ENCODE data around the gene TMEM129.
A peak's percentile ranks its signal among the peaks of the same experiment; 100 is the strongest.

Gene TMEM129

DNA sequence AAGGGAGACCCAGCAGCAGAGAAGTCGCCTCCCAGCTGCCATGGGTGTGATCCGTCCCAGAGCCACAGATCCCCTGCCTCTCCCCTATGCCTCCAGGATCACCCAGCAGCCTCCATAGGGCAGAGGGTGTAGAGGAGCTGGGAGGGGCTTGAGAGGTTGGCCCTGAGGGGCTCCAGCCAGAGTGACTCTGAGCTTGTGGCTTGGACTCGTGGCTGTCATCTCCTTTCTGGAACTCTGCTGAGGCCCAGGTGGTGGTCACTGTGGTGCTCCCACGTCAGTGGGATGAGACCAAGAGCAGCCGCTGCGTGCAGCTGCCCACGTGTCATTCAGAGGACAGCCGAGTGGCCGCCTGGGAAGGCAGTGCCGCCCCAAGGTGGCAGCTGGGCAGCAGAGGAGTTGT is 4.4 kb upstream of the TMEM129 start:
- H4K20me1 ChIP-seq (ENCODE audit: insufficient read depth, low read length) = peaks cover 73% of the 10 kb centered on the region
- H3K79me2 ChIP-seq (ENCODE audit: insufficient read depth, low read length) = peaks cover 96% of the 10 kb centered on the region
- peaks cover 85% of the 10 kb centered on the region for H3K36me3 ChIP-seq (ENCODE audit: insufficient read depth, low read length)
- H3K9me3 ChIP-seq (ENCODE audit: insufficient read depth, low read length, severe bottlenecking) = no peaks in the 10 kb centered on the region
- H3K27me3 ChIP-seq (ENCODE audit: insufficient read depth, low read length, poor library complexity) = no peaks in the 10 kb centered on the region
- H3K4me3 ChIP-seq (ENCODE audit: low read depth in 1 of 2, low read length in 2 of 2) = no peak overlapping the region
- peak overlapping the region; percentile 19 for H3K4me2 ChIP-seq (ENCODE audit: insufficient read depth, low read length)
- no peak overlapping the region for H3K27ac ChIP-seq (ENCODE audit: low read length)
- no peak overlapping the region; the same call in 1 of the 2 replicates for H3K9ac ChIP-seq (ENCODE audit: low read depth, low read length)
- no peak for ATAC-seq (ENCODE audit: insufficient read depth, low read depth)
- no peak for TF ChIP-seq EZH2 (IDR thresholded peaks at IDR 0.05; ENCODE audit: borderline replicate concordance, low read depth, low read length, severe bottlenecking)
- H3K4me1 ChIP-seq (ENCODE audit: insufficient read depth, low read length) = peaks cover 47% of the 10 kb centered on the region
- DNase-seq = no peak
- no peak overlapping the region for H2AFZ ChIP-seq (ENCODE audit: low read depth, low read length)

DNA sequence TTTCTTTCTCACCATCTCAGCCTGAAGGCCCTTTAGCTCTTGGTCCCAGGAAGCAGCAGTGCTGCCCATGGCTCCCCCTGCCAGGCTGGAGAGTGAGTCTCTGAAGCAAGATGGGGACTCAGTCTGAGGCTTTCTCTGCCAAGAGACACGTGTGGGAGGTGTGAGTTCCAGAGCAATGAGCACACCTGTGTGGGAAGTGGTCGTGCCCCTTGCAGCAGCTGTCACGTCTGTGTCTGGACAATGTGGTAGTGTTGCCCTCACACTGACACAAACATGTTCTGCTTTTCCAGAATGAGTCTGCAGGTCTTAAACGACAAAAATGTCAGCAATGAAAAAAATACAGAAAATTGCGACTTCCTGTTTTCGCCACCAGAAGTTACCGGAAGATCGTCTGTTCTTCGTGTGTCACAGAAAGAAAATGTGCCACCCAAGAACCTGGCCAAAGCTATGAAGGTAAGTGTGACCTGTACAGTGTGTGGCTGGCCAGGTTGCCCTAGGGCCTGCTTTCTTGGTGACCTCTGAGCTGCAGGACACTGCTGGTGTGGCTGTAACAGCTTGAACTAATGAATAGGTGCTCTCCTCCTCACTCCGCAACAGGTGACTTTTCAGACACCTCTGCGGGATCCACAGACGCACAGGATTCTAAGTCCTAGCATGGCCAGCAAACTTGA is 2.1 kb upstream of the TMEM129 start:
- H3K27ac ChIP-seq (ENCODE audit: low read length) = peak overlapping the region; percentile 84
- ATAC-seq (ENCODE audit: insufficient read depth, low read depth) (no peak), DNase-seq (no peak)
- H3K36me3 ChIP-seq (ENCODE audit: insufficient read depth, low read length) = peaks cover 69% of the 10 kb centered on the region
- peaks cover 67% of the 10 kb centered on the region for H3K4me1 ChIP-seq (ENCODE audit: insufficient read depth, low read length)
- peak overlapping the region; percentile 98 for H3K4me2 ChIP-seq (ENCODE audit: insufficient read depth, low read length)
- H3K27me3 ChIP-seq (ENCODE audit: insufficient read depth, low read length, poor library complexity) = no peaks in the 10 kb centered on the region
- H2AFZ ChIP-seq (ENCODE audit: low read depth, low read length) = no peak overlapping the region
- TF ChIP-seq, protein P1, sequence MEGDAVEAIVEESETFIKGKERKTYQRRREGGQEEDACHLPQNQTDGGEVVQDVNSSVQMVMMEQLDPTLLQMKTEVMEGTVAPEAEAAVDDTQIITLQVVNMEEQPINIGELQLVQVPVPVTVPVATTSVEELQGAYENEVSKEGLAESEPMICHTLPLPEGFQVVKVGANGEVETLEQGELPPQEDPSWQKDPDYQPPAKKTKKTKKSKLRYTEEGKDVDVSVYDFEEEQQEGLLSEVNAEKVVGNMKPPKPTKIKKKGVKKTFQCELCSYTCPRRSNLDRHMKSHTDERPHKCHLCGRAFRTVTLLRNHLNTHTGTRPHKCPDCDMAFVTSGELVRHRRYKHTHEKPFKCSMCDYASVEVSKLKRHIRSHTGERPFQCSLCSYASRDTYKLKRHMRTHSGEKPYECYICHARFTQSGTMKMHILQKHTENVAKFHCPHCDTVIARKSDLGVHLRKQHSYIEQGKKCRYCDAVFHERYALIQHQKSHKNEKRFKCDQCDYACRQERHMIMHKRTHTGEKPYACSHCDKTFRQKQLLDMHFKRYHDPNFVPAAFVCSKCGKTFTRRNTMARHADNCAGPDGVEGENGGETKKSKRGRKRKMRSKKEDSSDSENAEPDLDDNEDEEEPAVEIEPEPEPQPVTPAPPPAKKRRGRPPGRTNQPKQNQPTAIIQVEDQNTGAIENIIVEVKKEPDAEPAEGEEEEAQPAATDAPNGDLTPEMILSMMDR (IDR thresholded peaks at IDR 0.05; ENCODE audit: borderline replicate concordance, extremely low read depth, low read length, poor library complexity, severe bottlenecking) = no peak
- no peak for TF ChIP-seq EZH2 (IDR thresholded peaks at IDR 0.05; ENCODE audit: borderline replicate concordance, low read depth, low read length, severe bottlenecking)
- peaks cover 95% of the 10 kb centered on the region for H3K79me2 ChIP-seq (ENCODE audit: insufficient read depth, low read length)
- peak overlapping the region; percentile 81 to 91; a peak in 3 of 4 replicates for H3K4me3 ChIP-seq (ENCODE audit: low read depth in 1 of 2, low read length in 2 of 2)
- H3K9me3 ChIP-seq (ENCODE audit: insufficient read depth, low read length, severe bottlenecking) = no peaks in the 10 kb centered on the region
- peaks cover 69% of the 10 kb centered on the region for H4K20me1 ChIP-seq (ENCODE audit: insufficient read depth, low read length)
- peak overlapping the region; percentile 95 for H3K9ac ChIP-seq (ENCODE audit: low read depth, low read length)

DNA sequence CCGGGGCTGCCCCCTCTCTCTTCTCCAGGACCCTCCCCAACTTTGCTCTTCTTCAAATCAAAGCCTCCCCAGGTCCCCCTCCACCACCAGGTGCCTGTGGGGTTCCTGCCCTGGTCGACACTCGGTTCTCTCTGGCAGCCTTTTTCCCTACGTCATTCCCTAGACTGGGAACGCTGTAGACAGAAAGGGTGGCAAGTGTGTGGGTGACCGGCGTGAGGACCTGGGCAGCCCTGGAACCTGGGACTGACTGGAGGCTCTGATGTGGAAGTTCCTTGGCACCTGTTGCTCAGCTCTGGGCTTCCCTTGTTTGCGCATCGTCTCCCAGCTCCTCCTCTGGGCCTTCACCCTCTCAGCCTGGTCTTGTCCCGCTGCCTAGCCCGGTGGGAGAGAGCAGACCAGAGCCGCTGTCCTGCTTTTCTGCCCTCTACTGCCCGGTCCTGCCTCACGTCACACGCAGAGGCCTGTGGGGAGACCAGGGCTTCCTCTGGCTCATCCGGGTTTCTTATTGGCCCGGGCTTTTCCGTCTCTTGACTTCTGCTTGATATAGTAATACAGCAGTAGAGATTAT is 1.5 kb upstream of the TMEM129 start:
- no peak for ATAC-seq (ENCODE audit: insufficient read depth, low read depth)
- Histone ChIP-seq H3K27ac (ENCODE audit: low read length) (peak overlapping the region; percentile 84), H3K4me1 (ENCODE audit: insufficient read depth, low read length) (peaks cover 68% of the 10 kb centered on the region), H4K20me1 (ENCODE audit: insufficient read depth, low read length) (peaks cover 69% of the 10 kb centered on the region), H3K9me3 (ENCODE audit: insufficient read depth, low read length, severe bottlenecking) (no peaks in the 10 kb centered on the region), H3K4me3 (ENCODE audit: low read depth in 1 of 2, low read length in 2 of 2) (peak overlapping the region; percentile 81 to 91; a peak in 3 of 4 replicates), H3K79me2 (ENCODE audit: insufficient read depth, low read length) (peaks cover 95% of the 10 kb centered on the region), H3K36me3 (ENCODE audit: insufficient read depth, low read length) (peaks cover 68% of the 10 kb centered on the region), H3K9ac (ENCODE audit: low read depth, low read length) (peak overlapping the region; percentile 95), H3K4me2 (ENCODE audit: insufficient read depth, low read length) (peak overlapping the region; percentile 98), H3K27me3 (ENCODE audit: insufficient read depth, low read length, poor library complexity) (no peaks in the 10 kb centered on the region), H2AFZ (ENCODE audit: low read depth, low read length) (no peak overlapping the region)
- DNase-seq = no peak
- no peak for TF ChIP-seq EZH2 (IDR thresholded peaks at IDR 0.05; ENCODE audit: borderline replicate concordance, low read depth, low read length, severe bottlenecking)
- TF ChIP-seq, protein P1 (IDR thresholded peaks at IDR 0.05; ENCODE audit: borderline replicate concordance, extremely low read depth, low read length, poor library complexity, severe bottlenecking) = no peak
